Astrocyte (in vitro differentiated cells and primary cell): ENCODE measurements around the gene ARHGDIA. TPM values are rescaled to one million over a fixed set of nuclear protein-coding genes. Genes with fewer than 3 reads are reported as not detected.

Experiments used
- DNase-seq: peaks from one replicate; pipeline ENCODE4 v3.0.0-alpha.2; 2010; ENCODE audit warnings: low read depth
- FAIRE-seq: peaks from 2 replicates; lab custom pipeline; 2011; peaks lifted over from hg19 to GRCh38; lab: Jason Lieb, UNC
- H2AFZ ChIP-seq: 2 replicates; pipeline ENCODE4 v1.6.0; 2012; ENCODE audit warnings: low read depth, low read length, inconsistent platforms
- H3K27ac ChIP-seq: 2 replicates; pipeline ENCODE4 v1.5.1; 2011; ENCODE audit warnings: low read depth, low read length, inconsistent platforms
- H3K27me3 ChIP-seq: 2 replicates; pipeline ENCODE4 v1.6.0; 2011; ENCODE audit warnings: low read length, inconsistent platforms; ENCODE audit not compliant: insufficient read depth
- H3K36me3 ChIP-seq: 2 replicates; pipeline ENCODE4 v1.5.1; 2011; ENCODE audit warnings: low read length, inconsistent platforms; ENCODE audit not compliant: insufficient read depth
- H3K4me1 ChIP-seq: 2 replicates; pipeline ENCODE4 v1.5.1; 2011; ENCODE audit warnings: low read length, inconsistent platforms; ENCODE audit not compliant: insufficient read depth
- H3K4me2 ChIP-seq: 2 replicates; pipeline ENCODE4 v1.6.0; 2012; ENCODE audit warnings: low read length, inconsistent platforms
- H3K4me3 ChIP-seq: 2 replicates; pipeline ENCODE4 v1.5.1; 2011; ENCODE audit warnings: low read depth, mild to moderate bottlenecking, low read length, inconsistent platforms; ENCODE audit not compliant: insufficient read depth
- H3K79me2 ChIP-seq: 2 replicates; pipeline ENCODE4 v1.6.0; 2012; ENCODE audit warnings: mild to moderate bottlenecking, low read length, inconsistent platforms; ENCODE audit not compliant: insufficient read depth
- H3K9ac ChIP-seq: 2 replicates; pipeline ENCODE4 v1.6.0; 2012; ENCODE audit warnings: mild to moderate bottlenecking, low read length, inconsistent platforms
- H3K9me3 ChIP-seq: 2 replicates; pipeline ENCODE4 v1.5.1; 2012; ENCODE audit warnings: low read depth, mild to moderate bottlenecking, low read length, inconsistent platforms; ENCODE audit not compliant: insufficient read depth
- H4K20me1 ChIP-seq: 2 replicates; pipeline ENCODE4 v1.6.0; 2012; ENCODE audit warnings: low read length, inconsistent platforms; ENCODE audit not compliant: insufficient read depth
- H3K27ac Mint-ChIP-seq: one replicate; pipeline ENCODE4 v1.8.0; 2021; ENCODE audit warnings: mild to moderate bottlenecking, mixed read lengths; ENCODE audit not compliant: unreplicated experiment
- H3K27me3 Mint-ChIP-seq: one replicate; pipeline ENCODE4 v1.8.0; 2021; ENCODE audit warnings: low read depth, mixed read lengths; ENCODE audit not compliant: unreplicated experiment
- H3K36me3 Mint-ChIP-seq: one replicate; pipeline ENCODE4 v1.8.0; 2021; ENCODE audit warnings: low read depth, mixed read lengths; ENCODE audit not compliant: unreplicated experiment
- H3K4me1 Mint-ChIP-seq: one replicate; pipeline ENCODE4 v1.8.0; 2021; ENCODE audit warnings: low read depth, mixed read lengths; ENCODE audit not compliant: unreplicated experiment
- H3K4me3 Mint-ChIP-seq: one replicate; pipeline ENCODE4 v1.8.0; 2021; ENCODE audit warnings: mild to moderate bottlenecking, moderate library complexity, mixed read lengths; ENCODE audit not compliant: unreplicated experiment
- H3K9me3 Mint-ChIP-seq: one replicate; pipeline ENCODE4 v1.8.0; 2021; ENCODE audit warnings: mild to moderate bottlenecking, mixed read lengths; ENCODE audit not compliant: unreplicated experiment
- EZH2 ChIP-seq: IDR thresholded peaks from 2 replicates; pipeline ENCODE4 v1.6.1; 2012; ENCODE audit warnings: mild to moderate bottlenecking, low read length, inconsistent platforms; ENCODE audit not compliant: insufficient read depth
- total RNA-seq: library from RNA; stranded (reverse); gene quantifications from 2 replicates; pipeline ENCODE4 v1.2.1, GENCODE V29; 2021
- TF ChIP-seq, protein P1 (sequence below): IDR thresholded peaks from 2 replicates; pipeline ENCODE4 v1.5.1; 2011; ENCODE audit warnings: low read depth, mild to moderate bottlenecking, inconsistent platforms, low read length, moderate library complexity; ENCODE audit not compliant: insufficient read depth

Gene ARHGDIA
- total RNA-seq, 1 donor from 2014 or later: 352 TPM

DNA sequence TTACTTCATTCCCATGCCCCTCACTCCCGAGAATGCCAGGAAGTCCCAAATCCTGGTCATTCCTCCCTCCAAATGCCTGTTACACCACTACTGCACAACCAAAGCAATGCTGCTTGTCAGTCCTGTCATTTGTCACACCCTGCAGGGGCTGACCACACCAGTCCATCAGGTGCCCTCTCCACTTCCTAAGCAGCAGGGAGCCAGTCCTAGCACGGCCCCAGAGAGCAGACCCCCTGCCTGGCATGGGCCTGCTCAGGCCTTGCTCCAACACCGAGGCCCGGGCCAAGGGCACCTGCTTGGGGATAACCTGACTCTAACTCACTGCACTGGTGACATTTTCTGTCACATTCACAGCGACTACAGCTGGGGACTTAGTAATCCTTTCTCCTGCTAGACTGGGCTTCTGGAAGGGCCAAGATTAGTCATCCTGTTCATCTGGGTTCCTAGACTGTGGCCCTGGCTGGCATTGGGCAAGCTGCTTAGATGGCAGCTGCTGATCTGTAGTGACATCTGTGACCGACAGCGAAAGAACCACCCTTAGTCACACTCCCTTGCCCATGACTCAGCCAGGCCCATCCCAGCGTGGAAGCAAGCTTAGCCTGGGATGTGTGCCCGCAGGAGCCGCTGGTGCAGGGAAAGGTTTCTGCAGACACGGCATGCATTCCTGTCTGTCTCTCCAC is 14.9 kb upstream of the ARHGDIA start:
- Histone ChIP-seq H2AFZ (no peak overlapping the region), H3K4me2 (peak overlapping the region; percentile 55), H3K79me2 (peaks cover 71% of the 10 kb centered on the region), H4K20me1 (peaks cover 65% of the 10 kb centered on the region), H3K36me3 (peaks cover 34% of the 10 kb centered on the region), H3K27ac (peak overlapping the region; percentile 26), H3K9ac (peak overlapping the region; percentile 48), H3K4me1 (peaks cover 37% of the 10 kb centered on the region), H3K9me3 (no peaks in the 10 kb centered on the region), H3K27me3 (no peaks in the 10 kb centered on the region), H3K4me3 (no peak overlapping the region)
- no peak overlapping the region for H3K4me3 Mint-ChIP-seq
- H3K27me3 Mint-ChIP-seq: no peaks in the 10 kb centered on the region
- peak overlapping the region; percentile 66 for H3K27ac Mint-ChIP-seq
- peak; percentile 55 for DNase-seq
- TF ChIP-seq, protein P1, sequence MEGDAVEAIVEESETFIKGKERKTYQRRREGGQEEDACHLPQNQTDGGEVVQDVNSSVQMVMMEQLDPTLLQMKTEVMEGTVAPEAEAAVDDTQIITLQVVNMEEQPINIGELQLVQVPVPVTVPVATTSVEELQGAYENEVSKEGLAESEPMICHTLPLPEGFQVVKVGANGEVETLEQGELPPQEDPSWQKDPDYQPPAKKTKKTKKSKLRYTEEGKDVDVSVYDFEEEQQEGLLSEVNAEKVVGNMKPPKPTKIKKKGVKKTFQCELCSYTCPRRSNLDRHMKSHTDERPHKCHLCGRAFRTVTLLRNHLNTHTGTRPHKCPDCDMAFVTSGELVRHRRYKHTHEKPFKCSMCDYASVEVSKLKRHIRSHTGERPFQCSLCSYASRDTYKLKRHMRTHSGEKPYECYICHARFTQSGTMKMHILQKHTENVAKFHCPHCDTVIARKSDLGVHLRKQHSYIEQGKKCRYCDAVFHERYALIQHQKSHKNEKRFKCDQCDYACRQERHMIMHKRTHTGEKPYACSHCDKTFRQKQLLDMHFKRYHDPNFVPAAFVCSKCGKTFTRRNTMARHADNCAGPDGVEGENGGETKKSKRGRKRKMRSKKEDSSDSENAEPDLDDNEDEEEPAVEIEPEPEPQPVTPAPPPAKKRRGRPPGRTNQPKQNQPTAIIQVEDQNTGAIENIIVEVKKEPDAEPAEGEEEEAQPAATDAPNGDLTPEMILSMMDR: no peak
- TF ChIP-seq EZH2: no peak
- H3K4me1 Mint-ChIP-seq: peaks cover 31% of the 10 kb centered on the region
- H3K9me3 Mint-ChIP-seq: no peaks in the 10 kb centered on the region
- no peak for FAIRE-seq
- H3K36me3 Mint-ChIP-seq: peaks cover 22% of the 10 kb centered on the region

DNA sequence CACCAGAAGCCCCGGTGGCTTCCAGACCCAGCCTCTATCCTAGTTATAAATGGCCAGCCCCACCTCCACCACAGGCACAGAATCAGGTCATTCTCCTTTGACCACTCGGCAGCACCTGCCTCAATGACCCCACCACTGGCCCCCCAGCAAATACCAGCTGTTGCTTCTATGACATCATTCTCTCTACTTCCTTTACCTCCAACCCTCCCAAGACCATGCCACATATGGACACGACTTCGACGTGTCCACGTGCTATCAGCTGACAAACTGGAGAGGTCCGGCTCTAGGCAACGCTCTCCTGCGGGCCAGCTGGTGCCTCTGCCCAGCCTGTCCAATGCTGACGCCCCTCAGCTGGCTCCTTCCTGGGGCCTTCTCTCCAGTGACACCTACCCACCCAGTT is 14.3 kb upstream of the ARHGDIA start:
- Histone ChIP-seq H3K4me1 (peaks cover 35% of the 10 kb centered on the region), H3K4me2 (peak overlapping the region; percentile 55), H2AFZ (no peak overlapping the region), H4K20me1 (peaks cover 62% of the 10 kb centered on the region), H3K27ac (no peak overlapping the region), H3K36me3 (peaks cover 37% of the 10 kb centered on the region), H3K79me2 (peaks cover 66% of the 10 kb centered on the region), H3K9ac (no peak overlapping the region), H3K4me3 (no peak overlapping the region), H3K9me3 (no peaks in the 10 kb centered on the region), H3K27me3 (no peaks in the 10 kb centered on the region)
- H3K27me3 Mint-ChIP-seq: no peaks in the 10 kb centered on the region
- peak overlapping the region; percentile 50 for H3K4me3 Mint-ChIP-seq
- H3K4me1 Mint-ChIP-seq: peaks cover 30% of the 10 kb centered on the region
- DNase-seq: no peak
- peaks cover 22% of the 10 kb centered on the region for H3K36me3 Mint-ChIP-seq
- no peak for FAIRE-seq
- H3K9me3 Mint-ChIP-seq: no peaks in the 10 kb centered on the region
- H3K27ac Mint-ChIP-seq: peak overlapping the region; percentile 66
- TF ChIP-seq, protein P1: no peak
- TF ChIP-seq EZH2: no peak

DNA sequence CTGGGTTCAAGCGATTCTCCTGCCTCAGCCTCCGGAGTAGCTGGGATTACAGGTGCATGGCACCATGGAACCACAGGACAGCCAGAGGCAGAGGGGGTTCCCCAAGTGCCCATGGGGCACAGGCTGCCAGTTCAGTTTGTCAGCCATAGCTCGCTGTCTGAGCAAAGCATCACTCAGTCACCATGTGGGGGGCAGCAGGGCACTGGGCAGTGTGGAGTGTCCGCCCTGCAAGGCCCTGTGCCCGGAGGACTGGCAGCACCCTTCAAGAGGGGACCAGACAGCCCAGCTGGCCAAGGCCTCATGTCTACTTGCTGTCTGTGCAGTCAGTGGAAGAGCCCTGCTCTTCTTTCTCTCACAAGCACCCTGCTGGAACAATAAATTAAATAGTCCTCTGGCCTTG is 13.8 kb upstream of the ARHGDIA start:
- Histone ChIP-seq H3K36me3 (peaks cover 33% of the 10 kb centered on the region), H3K79me2 (peaks cover 61% of the 10 kb centered on the region), H3K4me2 (no peak overlapping the region), H4K20me1 (peaks cover 57% of the 10 kb centered on the region), H3K9me3 (no peaks in the 10 kb centered on the region), H3K27ac (no peak overlapping the region), H3K4me3 (no peak overlapping the region), H3K27me3 (no peaks in the 10 kb centered on the region), H3K4me1 (peaks cover 30% of the 10 kb centered on the region), H3K9ac (no peak overlapping the region), H2AFZ (no peak overlapping the region)
- H3K27ac Mint-ChIP-seq: no peak overlapping the region
- peaks cover 25% of the 10 kb centered on the region for H3K4me1 Mint-ChIP-seq
- no peak for DNase-seq
- H3K9me3 Mint-ChIP-seq: no peaks in the 10 kb centered on the region
- H3K4me3 Mint-ChIP-seq: no peak overlapping the region
- H3K36me3 Mint-ChIP-seq: peaks cover 20% of the 10 kb centered on the region
- H3K27me3 Mint-ChIP-seq: no peaks in the 10 kb centered on the region
- no peak for TF ChIP-seq EZH2
- TF ChIP-seq, protein P1: no peak
- no peak for FAIRE-seq
